Neural cell (in vitro differentiated cells): ENCODE measurements around the gene B4GALT2.

Source experiments
- CTCF ChIP-seq: fragments of 450-650 bp; IDR thresholded peaks from 2 replicates; pipeline ENCODE4 v1.5.1; 2014; ENCODE audit warnings: antibody characterized with exemption, mild to moderate bottlenecking, moderate library complexity; ENCODE audit not compliant: poor library complexity, severe bottlenecking
- EP300 ChIP-seq: fragments of 450-650 bp; conservative IDR thresholded peaks from 2 replicates; pipeline ENCODE4 v1.6.1; 2014; ENCODE audit warnings: antibody characterized with exemption, mild to moderate bottlenecking, moderate library complexity; ENCODE audit not compliant: poor library complexity, severe bottlenecking
- EZH2 ChIP-seq: fragments of 200-600, 300-800 bp; shearing (Covaris generic), sonication (generic); IDR thresholded peaks from 2 replicates; pipeline ENCODE4 v1.6.1; 2014; ENCODE audit warnings: antibody characterized with exemption, low read length, borderline replicate concordance, mild to moderate bottlenecking; ENCODE audit not compliant: insufficient read depth, poor library complexity, severe bottlenecking
- MXI1 ChIP-seq: fragments of 450-650 bp; conservative IDR thresholded peaks from 2 replicates; pipeline ENCODE4 v1.6.1; 2014; ENCODE audit warnings: antibody characterized with exemption, mild to moderate bottlenecking; ENCODE audit not compliant: poor library complexity, severe bottlenecking
- REST ChIP-seq: IDR thresholded peaks from 2 replicates; pipeline ENCODE4 v1.6.1; 2012; ENCODE audit warnings: borderline replicate concordance
- SMC3 ChIP-seq: fragments of 450-650 bp; conservative IDR thresholded peaks from 2 replicates; pipeline ENCODE4 v1.6.1; 2014; ENCODE audit warnings: antibody characterized with exemption, mild to moderate bottlenecking, moderate library complexity; ENCODE audit not compliant: poor library complexity

DNA sequence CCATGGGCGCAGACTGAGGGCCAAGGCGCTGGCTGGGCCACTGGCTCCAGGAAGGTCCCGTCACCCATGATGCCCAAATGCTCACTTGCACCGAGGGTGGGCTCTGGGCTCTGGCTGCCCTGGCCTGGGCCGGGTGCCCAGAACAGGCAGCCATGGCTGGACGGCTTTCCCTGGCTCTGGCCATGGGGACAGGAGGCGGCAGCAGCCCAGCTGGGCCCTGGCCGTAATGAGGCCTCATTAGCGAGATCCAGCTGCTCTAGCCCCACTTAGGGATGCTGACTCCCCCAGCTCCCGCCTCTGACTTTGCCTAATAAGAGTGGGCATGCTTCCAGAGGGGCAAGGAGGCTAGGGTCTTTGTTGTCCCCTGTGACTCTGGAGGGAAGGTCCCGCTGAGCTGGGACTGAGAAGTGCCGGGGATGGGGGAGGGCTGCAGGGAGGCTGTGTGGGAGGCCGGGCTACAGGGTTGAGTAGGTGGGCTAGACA, 40.5 kb downstream of the B4GALT2 start:
- TF ChIP-seq CTCF (no peak), EZH2 (no peak), REST (no peak), EP300 (no peak), MXI1 (no peak), SMC3 (no peak)
